HFFc6 (cell line): Measurements from ENCODE around the gene TOX2. TPM values are rescaled to one million over a fixed set of nuclear protein-coding genes. Genes with fewer than 3 reads are reported as not detected.

Experiments
- DNase-seq: peaks from one replicate; pipeline ENCODE4 v3.0.0-alpha.2; 2018
- H3K27ac Mint-ChIP-seq: 2 replicates; pipeline ENCODE4 v1.8.0; 2020; ENCODE audit warnings: mild to moderate bottlenecking, mixed read lengths
- H3K27me3 Mint-ChIP-seq: 2 replicates; pipeline ENCODE4 v1.8.0; 2021; ENCODE audit warnings: mild to moderate bottlenecking, moderate library complexity, mixed read lengths; ENCODE audit not compliant: insufficient read depth
- H3K36me3 Mint-ChIP-seq: 2 replicates; pipeline ENCODE4 v1.8.0; 2021; ENCODE audit warnings: low read depth, mixed read lengths
- H3K4me1 Mint-ChIP-seq: 2 replicates; pipeline ENCODE4 v1.8.0; 2020; ENCODE audit warnings: low read depth, mixed read lengths
- H3K4me3 Mint-ChIP-seq: 2 replicates; pipeline ENCODE4 v1.8.0; 2020; ENCODE audit warnings: mild to moderate bottlenecking, moderate library complexity, mixed read lengths
- H3K9me3 Mint-ChIP-seq: 2 replicates; pipeline ENCODE4 v1.8.0; 2020; ENCODE audit warnings: mild to moderate bottlenecking, mixed read lengths
- total RNA-seq, 6 experiments: library from RNA; stranded (reverse); fragmentation: NEBNext Ultra II Directional; extraction: Animal tissue kit (Norgen Biotek cat#: 25700); gene quantifications; 2 replicates in 1 of 6; 3 replicates in 5 of 6; pipeline ENCODE4 v1.2.3, GENCODE V29; 2021
- TF ChIP-seq, protein P1 (sequence below): fragments of 200-600 bp; sonication (generic); IDR thresholded peaks from 2 replicates; pipeline ENCODE4 v1.5.0; 2021; ENCODE audit warnings: antibody characterized with exemption, mild to moderate bottlenecking

TOX2 gene
- total RNA-seq, 6 experiments from 2014 or later, result 46.1 to 68.2 (median 60.2) TPM

- no peak overlapping the region for H3K27ac Mint-ChIP-seq
- DNase-seq, result no peak
- no peaks in the 10 kb centered on the region for H3K27me3 Mint-ChIP-seq
- TF ChIP-seq, protein P1, sequence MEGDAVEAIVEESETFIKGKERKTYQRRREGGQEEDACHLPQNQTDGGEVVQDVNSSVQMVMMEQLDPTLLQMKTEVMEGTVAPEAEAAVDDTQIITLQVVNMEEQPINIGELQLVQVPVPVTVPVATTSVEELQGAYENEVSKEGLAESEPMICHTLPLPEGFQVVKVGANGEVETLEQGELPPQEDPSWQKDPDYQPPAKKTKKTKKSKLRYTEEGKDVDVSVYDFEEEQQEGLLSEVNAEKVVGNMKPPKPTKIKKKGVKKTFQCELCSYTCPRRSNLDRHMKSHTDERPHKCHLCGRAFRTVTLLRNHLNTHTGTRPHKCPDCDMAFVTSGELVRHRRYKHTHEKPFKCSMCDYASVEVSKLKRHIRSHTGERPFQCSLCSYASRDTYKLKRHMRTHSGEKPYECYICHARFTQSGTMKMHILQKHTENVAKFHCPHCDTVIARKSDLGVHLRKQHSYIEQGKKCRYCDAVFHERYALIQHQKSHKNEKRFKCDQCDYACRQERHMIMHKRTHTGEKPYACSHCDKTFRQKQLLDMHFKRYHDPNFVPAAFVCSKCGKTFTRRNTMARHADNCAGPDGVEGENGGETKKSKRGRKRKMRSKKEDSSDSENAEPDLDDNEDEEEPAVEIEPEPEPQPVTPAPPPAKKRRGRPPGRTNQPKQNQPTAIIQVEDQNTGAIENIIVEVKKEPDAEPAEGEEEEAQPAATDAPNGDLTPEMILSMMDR, result no peak
- no peaks in the 10 kb centered on the region for H3K9me3 Mint-ChIP-seq
- H3K4me1 Mint-ChIP-seq, result peaks cover 37% of the 10 kb centered on the region
- H3K36me3 Mint-ChIP-seq, result 0 out of 2 replicates have a peak, but pooled peaks cover 4% of the 10 kb centered on the region
- no peak overlapping the region for H3K4me3 Mint-ChIP-seq
Measured at GRCh38 chr20:44020406-44021148, 105.9 kb downstream of the TOX2 start.

GRCh38 chr20:44021186-44021585 lies 106.5 kb downstream of the TOX2 start:
- TF ChIP-seq, protein P1, result no peak
- no peaks in the 10 kb centered on the region for H3K27me3 Mint-ChIP-seq
- peaks cover 40% of the 10 kb centered on the region for H3K4me1 Mint-ChIP-seq
- no peaks in the 10 kb centered on the region for H3K9me3 Mint-ChIP-seq
- no peak for DNase-seq
- H3K36me3 Mint-ChIP-seq, result 0 out of 2 replicates have a peak, but pooled peaks cover 4% of the 10 kb centered on the region
- no peak overlapping the region for H3K27ac Mint-ChIP-seq
- no peak overlapping the region for H3K4me3 Mint-ChIP-seq

GRCh38 chr20:44021900-44022299 lies 107.2 kb downstream of the TOX2 start:
- Mint-ChIP-seq H3K4me1 (peaks cover 42% of the 10 kb centered on the region), H3K4me3 (no peak overlapping the region), H3K27me3 (no peaks in the 10 kb centered on the region), H3K9me3 (no peaks in the 10 kb centered on the region), H3K36me3 (0 out of 2 replicates have a peak, but pooled peaks cover 4% of the 10 kb centered on the region), H3K27ac (no peak overlapping the region)
- TF ChIP-seq, protein P1, result no peak
- DNase-seq, result no peak

- no peak for DNase-seq
- Mint-ChIP-seq H3K27ac (peak overlapping the region; percentile 52; the same call in 1 of the 2 replicates), H3K36me3 (0 out of 2 replicates have a peak, but pooled peaks cover 4% of the 10 kb centered on the region), H3K4me1 (peaks cover 47% of the 10 kb centered on the region), H3K4me3 (no peak overlapping the region), H3K9me3 (no peaks in the 10 kb centered on the region), H3K27me3 (peaks cover under 1% of the 10 kb centered on the region)
- TF ChIP-seq, protein P1, result no peak
Measured at GRCh38 chr20:44022464-44022863, 107.8 kb downstream of the TOX2 start.

DNA sequence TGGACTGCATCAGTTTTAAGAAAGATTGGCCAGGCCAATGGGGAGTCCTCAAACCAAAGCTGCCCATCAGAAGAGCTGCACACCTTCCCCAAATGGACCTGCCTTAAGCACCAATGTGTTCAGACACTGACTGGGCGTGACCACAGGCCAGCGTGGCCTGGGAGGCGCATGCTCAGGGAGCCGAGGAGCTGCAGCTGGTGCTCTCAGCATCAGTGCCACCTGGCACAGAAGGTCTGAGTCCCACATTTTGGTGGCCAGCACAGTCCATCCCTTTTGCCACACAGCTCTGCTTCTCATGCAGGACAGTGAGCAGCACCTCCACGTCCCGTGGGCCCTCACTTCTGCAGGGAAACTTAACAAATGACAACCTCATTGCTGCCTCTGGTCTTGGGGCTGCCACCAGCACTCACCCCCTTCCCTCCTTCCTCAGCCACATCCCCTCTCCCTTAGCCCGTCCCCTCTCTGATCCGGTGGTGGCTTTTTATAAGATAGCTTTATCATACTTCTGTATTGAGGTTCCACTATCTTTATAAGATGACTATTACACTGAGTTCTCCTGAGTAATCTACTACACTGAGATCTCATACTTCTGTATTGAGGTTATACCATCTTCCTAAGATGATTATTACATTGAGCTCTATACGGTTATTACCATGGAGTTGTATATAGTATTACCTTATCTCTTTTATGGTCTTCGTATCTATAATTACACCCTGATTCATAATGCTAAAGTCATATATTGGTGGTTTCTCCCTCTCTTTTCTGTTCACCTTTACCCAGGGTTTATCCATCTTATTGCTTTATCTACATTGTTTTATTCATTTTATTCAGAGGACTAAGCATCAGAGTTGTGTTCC lies 109.1 kb downstream of the TOX2 start:
- 0 out of 2 replicates have a peak, but pooled peaks cover 4% of the 10 kb centered on the region for H3K36me3 Mint-ChIP-seq
- H3K27ac Mint-ChIP-seq, result no peak overlapping the region
- H3K27me3 Mint-ChIP-seq, result peaks cover 5% of the 10 kb centered on the region
- TF ChIP-seq, protein P1, result no peak
- no peaks in the 10 kb centered on the region for H3K9me3 Mint-ChIP-seq
- no peak for DNase-seq
- no peak overlapping the region for H3K4me3 Mint-ChIP-seq
- peaks cover 48% of the 10 kb centered on the region for H3K4me1 Mint-ChIP-seq
